Anterior cingulate cortex (tissue), 58 donors: ENCODE data around the gene PSMA8.
"Not testable (repeated sequence)": the region's sequence is repeated elsewhere in the genome, so short reads cannot be mapped to it uniquely, and the experiment has no call there.

Source experiments
- DNase-seq, 58 donors: peaks; one replicate each; lab custom pipeline; 2025; lab: John Stamatoyannopoulos, UW

PSMA8 gene

DNA sequence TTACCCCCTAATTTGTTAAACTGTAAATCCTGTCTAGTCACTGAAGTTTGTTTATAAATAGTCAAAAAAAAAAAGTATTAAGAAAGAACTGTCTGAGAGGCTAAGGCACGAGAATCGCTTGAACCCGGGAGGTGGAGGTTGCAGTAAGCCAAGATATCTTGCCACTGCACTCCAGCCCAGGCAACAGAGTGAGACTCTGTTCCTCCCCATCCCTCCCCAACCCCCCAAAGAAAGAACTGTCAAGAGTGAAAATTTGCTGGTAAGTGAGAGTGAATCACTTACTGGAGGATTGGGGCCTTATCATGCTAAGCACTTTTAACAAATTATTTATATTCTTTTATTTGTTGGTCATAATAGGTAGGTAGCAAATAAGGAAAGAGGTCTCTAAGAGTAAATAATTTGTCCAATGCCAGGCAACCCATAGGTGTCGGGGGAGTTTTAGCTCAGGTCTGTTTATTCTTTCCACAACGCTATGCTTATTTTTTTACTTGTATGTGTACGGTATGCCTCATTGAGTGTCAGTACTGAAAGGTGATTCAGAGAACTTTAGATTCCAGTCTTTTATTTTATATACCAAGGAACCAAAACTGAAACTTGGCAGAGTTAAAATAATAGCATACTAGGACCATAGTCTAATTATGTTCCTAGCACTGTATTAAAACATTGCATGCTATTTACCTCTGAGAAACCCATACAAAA is 95.0 kb downstream of the PSMA8 start:
- DNase-seq: no peak

DNA sequence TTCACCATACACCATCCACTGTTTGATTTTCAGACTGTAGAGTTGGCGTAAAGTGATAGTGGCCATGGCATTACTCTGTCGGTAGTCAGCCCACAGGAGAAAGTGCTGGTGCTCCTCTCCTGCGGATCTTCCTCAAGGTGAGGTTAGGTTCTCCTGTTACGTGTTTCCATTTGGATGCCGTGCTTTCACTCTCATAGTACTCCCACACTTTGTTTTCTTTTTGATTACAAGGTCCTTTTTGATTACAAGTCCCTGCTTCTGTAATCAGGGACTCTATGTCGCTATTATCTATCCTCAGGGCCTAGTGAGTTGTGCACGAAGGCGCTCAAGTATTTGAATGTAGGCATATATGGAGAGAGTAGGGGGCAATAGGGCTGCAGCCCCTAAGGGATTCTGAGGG is 96.8 kb downstream of the PSMA8 start:
- DNase-seq: no peak

- DNase-seq: no peak
Measured at GRCh38 chr18:26233208-26233607, 99.5 kb downstream of the PSMA8 start.

DNA sequence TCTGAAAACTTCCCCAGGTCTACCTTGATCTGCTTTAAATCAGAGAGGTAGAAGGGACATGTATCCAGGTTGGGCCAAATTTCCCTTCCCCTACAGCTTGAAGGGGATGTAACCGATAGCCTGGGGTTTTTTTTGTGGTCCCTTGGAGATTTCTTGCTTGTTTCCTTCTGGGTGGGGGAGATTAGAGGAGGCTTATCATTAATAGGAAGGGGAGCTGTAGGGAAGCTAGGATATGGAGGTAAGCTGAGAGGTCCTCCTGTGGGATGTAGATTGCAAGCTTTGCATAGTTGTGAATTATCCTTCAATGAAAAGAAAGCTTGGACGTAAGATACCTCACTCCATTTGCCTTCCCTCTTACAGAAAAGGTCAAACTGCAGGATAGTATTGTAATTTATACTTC is 103.7 kb downstream of the PSMA8 start:
- DNase-seq: not testable (repeated sequence)

DNA sequence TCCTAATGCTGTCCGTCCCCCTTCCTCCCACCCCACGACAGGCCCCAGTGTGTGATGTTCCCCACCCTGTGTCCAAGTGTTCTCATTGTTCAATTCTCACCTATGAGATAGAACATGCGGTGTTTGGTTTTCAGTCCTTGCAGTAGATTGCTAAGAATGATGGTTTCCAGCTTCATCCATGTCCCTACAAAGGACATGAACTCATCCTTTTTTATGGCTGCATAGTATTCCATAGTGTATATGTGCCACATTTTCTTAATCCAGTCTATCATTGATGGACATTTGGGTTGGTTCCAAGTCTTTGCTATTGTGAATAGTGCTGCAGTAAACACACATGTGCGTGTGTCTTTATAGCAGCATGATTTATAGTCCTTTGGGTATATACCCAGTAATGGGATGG is 105.0 kb downstream of the PSMA8 start:
- DNase-seq: not testable (repeated sequence)

DNA sequence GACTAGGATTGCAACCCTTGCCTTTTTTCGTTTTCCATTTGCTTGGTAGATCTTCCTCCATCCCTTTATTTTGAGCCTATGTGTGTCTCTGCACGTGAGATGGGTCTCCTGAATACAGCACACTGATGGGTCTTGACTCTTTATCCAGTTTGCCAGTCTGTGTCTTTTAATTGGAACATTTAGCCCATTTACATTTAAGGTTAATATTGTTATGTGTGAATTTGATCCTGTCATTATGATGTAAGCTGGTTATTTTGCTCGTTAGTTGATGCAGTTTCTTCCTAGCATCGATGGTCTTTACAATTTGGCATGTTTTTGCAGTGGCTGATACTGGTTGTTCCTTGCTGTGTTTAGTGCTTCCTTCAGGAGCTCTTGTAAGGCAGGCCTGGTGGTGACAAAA is 108.7 kb downstream of the PSMA8 start:
- DNase-seq: not testable (repeated sequence)
